ENCODE measurements around the gene EPHA10.

The EPHA10 gene

DNA sequence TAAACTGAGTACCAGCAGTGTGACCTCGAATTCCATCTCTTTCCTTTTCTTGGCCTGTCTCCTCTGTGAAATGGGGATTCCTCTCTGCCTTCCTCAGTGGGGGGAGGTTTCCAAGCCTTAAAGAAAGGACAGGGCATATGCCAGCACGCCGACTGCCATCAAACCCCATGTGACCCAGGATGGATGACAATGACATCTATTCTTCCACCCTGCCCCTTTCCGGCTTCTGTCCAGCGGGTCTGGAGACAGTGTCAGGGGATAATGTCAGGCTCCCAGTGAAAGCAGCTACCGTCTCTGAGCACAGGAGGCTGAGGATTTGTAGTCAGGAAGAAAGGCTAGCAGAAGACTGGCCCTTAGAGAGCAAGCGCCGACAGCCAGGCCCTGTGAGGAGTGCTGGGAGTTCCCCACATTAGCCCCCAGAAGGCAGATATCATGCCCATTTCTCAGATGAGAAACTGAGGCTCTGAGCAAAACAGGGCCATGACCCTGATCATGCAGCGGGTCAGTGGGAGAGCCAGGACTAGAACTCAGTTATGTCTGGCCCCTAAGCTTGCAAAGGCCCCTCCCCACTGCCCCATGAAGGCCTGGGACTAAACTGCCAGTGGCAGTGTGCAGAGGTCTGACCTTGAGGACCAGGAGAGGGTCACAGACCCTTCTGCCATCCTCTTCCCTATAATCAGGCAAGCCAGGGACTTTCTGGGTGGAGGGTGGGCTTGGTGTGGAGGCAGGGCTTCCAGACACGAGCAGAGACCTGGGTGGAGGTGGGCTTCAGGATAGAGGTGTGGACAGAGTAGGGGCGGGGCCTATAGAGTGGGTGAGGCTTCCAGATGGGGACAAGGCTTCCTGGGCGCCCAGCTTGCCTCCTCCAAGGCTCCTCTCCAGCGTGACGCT is 42.5 kb downstream of the EPHA10 start:
- Histone ChIP-seq H3K27me3 (ENCODE audit: insufficient read depth, low read length, poor library complexity, severe bottlenecking) (no peaks in the 10 kb centered on the region), H3K4me1 (ENCODE audit: insufficient read depth, low read length, poor library complexity, severe bottlenecking) (no peaks in the 10 kb centered on the region), H3K36me3 (ENCODE audit: insufficient read depth, low read length) (no peaks in the 10 kb centered on the region), H2AFZ (ENCODE audit: low read length) (no peak overlapping the region), H3K9me3 (ENCODE audit: insufficient read depth, low read depth, low read length) (no peaks in the 10 kb centered on the region), H3K4me2 (ENCODE audit: low read depth, low read length, poor library complexity, severe bottlenecking) (no peak overlapping the region), H3K4me3 (ENCODE audit: low read length, poor library complexity, severe bottlenecking) (no peak overlapping the region), H3K9me2 (replicated peaks; ENCODE audit: low read depth, low read length) (no peaks in the 10 kb centered on the region), H3K79me2 (ENCODE audit: insufficient read depth, low read length) (no peaks in the 10 kb centered on the region), H3F3A (ENCODE audit: low read depth) (no peaks in the 10 kb centered on the region), H3K9ac (ENCODE audit: low read depth, low read length, poor library complexity, severe bottlenecking) (no peak overlapping the region), H4K20me1 (ENCODE audit: insufficient read depth, low read length, poor library complexity, severe bottlenecking) (no peaks in the 10 kb centered on the region)
- TF ChIP-seq EZH2phosphoT487 (IDR thresholded peaks at IDR 0.05; ENCODE audit: borderline replicate concordance): no peak
- TF ChIP-seq, protein P1, sequence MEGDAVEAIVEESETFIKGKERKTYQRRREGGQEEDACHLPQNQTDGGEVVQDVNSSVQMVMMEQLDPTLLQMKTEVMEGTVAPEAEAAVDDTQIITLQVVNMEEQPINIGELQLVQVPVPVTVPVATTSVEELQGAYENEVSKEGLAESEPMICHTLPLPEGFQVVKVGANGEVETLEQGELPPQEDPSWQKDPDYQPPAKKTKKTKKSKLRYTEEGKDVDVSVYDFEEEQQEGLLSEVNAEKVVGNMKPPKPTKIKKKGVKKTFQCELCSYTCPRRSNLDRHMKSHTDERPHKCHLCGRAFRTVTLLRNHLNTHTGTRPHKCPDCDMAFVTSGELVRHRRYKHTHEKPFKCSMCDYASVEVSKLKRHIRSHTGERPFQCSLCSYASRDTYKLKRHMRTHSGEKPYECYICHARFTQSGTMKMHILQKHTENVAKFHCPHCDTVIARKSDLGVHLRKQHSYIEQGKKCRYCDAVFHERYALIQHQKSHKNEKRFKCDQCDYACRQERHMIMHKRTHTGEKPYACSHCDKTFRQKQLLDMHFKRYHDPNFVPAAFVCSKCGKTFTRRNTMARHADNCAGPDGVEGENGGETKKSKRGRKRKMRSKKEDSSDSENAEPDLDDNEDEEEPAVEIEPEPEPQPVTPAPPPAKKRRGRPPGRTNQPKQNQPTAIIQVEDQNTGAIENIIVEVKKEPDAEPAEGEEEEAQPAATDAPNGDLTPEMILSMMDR (conservative IDR thresholded peaks at IDR 0.05; ENCODE audit: low read length): no peak

GRCh38 chr1:37721565-37721964 is 43.4 kb downstream of the EPHA10 start:
- TF ChIP-seq, protein P1 (conservative IDR thresholded peaks at IDR 0.05; ENCODE audit: low read length): no peak
- no peak for TF ChIP-seq EZH2phosphoT487 (IDR thresholded peaks at IDR 0.05; ENCODE audit: borderline replicate concordance)
- H4K20me1 ChIP-seq (ENCODE audit: insufficient read depth, low read length, poor library complexity, severe bottlenecking): no peaks in the 10 kb centered on the region
- no peak overlapping the region for H3K4me3 ChIP-seq (ENCODE audit: low read length, poor library complexity, severe bottlenecking)
- H3F3A ChIP-seq (ENCODE audit: low read depth): no peaks in the 10 kb centered on the region
- H3K36me3 ChIP-seq (ENCODE audit: insufficient read depth, low read length): no peaks in the 10 kb centered on the region
- H3K79me2 ChIP-seq (ENCODE audit: insufficient read depth, low read length): no peaks in the 10 kb centered on the region
- H2AFZ ChIP-seq (ENCODE audit: low read length): no peak overlapping the region
- no peaks in the 10 kb centered on the region for H3K4me1 ChIP-seq (ENCODE audit: insufficient read depth, low read length, poor library complexity, severe bottlenecking)
- H3K9ac ChIP-seq (ENCODE audit: low read depth, low read length, poor library complexity, severe bottlenecking): no peak overlapping the region
- H3K9me3 ChIP-seq (ENCODE audit: insufficient read depth, low read depth, low read length): no peaks in the 10 kb centered on the region
- H3K4me2 ChIP-seq (ENCODE audit: low read depth, low read length, poor library complexity, severe bottlenecking): no peak overlapping the region
- H3K9me2 ChIP-seq (replicated peaks; ENCODE audit: low read depth, low read length): no peaks in the 10 kb centered on the region
- H3K27me3 ChIP-seq (ENCODE audit: insufficient read depth, low read length, poor library complexity, severe bottlenecking): no peaks in the 10 kb centered on the region

- H3K36me3 ChIP-seq (ENCODE audit: insufficient read depth, low read length): no peaks in the 10 kb centered on the region
- no peaks in the 10 kb centered on the region for H3K27me3 ChIP-seq (ENCODE audit: insufficient read depth, low read length, poor library complexity, severe bottlenecking)
- TF ChIP-seq, protein P1 (conservative IDR thresholded peaks at IDR 0.05; ENCODE audit: low read length): no peak
- TF ChIP-seq EZH2phosphoT487 (IDR thresholded peaks at IDR 0.05; ENCODE audit: borderline replicate concordance): no peak
- H3K4me1 ChIP-seq (ENCODE audit: insufficient read depth, low read length, poor library complexity, severe bottlenecking): no peaks in the 10 kb centered on the region
- no peak overlapping the region for H2AFZ ChIP-seq (ENCODE audit: low read length)
- H3K4me2 ChIP-seq (ENCODE audit: low read depth, low read length, poor library complexity, severe bottlenecking): no peak overlapping the region
- H3K79me2 ChIP-seq (ENCODE audit: insufficient read depth, low read length): no peaks in the 10 kb centered on the region
- H3K9me2 ChIP-seq (replicated peaks; ENCODE audit: low read depth, low read length): no peaks in the 10 kb centered on the region
- H3K9me3 ChIP-seq (ENCODE audit: insufficient read depth, low read depth, low read length): no peaks in the 10 kb centered on the region
- no peak overlapping the region for H3K9ac ChIP-seq (ENCODE audit: low read depth, low read length, poor library complexity, severe bottlenecking)
- no peaks in the 10 kb centered on the region for H3F3A ChIP-seq (ENCODE audit: low read depth)
- H4K20me1 ChIP-seq (ENCODE audit: insufficient read depth, low read length, poor library complexity, severe bottlenecking): no peaks in the 10 kb centered on the region
- no peak overlapping the region for H3K4me3 ChIP-seq (ENCODE audit: low read length, poor library complexity, severe bottlenecking)
Measured at GRCh38 chr1:37720231-37721130, 44.4 kb downstream of the EPHA10 start.
